RWPE2 (cell line): ENCODE data around the gene SPEN.

Experiments
- ATAC-seq: fragments of 200-7000 bp; cut with Tn5 transposase; 3 replicates; pipeline ENCODE4 v1.9.1; 2021; ENCODE audit warnings: low read depth
- DNase-seq: peaks from one replicate; pipeline ENCODE4 v3.0.0-alpha.2; 2020; ENCODE audit warnings: low spot score
- H3K27ac ChIP-seq: fragments of 450-650 bp; 2 replicates; pipeline ENCODE4 v1.5.1; 2017; ENCODE audit warnings: mild to moderate bottlenecking; ENCODE audit not compliant: poor library complexity, severe bottlenecking
- H3K27me3 ChIP-seq: fragments of 250-450 bp; sonication (Bioruptor Pico); 2 replicates; pipeline ENCODE4 v1.5.1; 2021; ENCODE audit warnings: mild to moderate bottlenecking, moderate library complexity; ENCODE audit not compliant: insufficient read depth, poor library complexity, severe bottlenecking
- H3K36me3 ChIP-seq: fragments of 250-450 bp; sonication (Bioruptor Pico); 2 replicates; pipeline ENCODE4 v1.5.1; 2020; ENCODE audit warnings: low read depth, mild to moderate bottlenecking, moderate library complexity
- H3K4me1 ChIP-seq: fragments of 250-450 bp; sonication (Bioruptor Pico); 2 replicates; pipeline ENCODE4 v1.5.1; 2021; ENCODE audit warnings: mild to moderate bottlenecking, moderate library complexity; ENCODE audit not compliant: insufficient read depth, poor library complexity, severe bottlenecking
- H3K4me3 ChIP-seq: fragments of 250-450 bp; sonication (Bioruptor Pico); 2 replicates; pipeline ENCODE4 v1.5.1; 2021; ENCODE audit warnings: mild to moderate bottlenecking, moderate library complexity; ENCODE audit not compliant: severe bottlenecking
- H3K9me3 ChIP-seq: fragments of 250-450 bp; sonication (Bioruptor Pico); 2 replicates; pipeline ENCODE4 v1.5.1; 2021; ENCODE audit warnings: mild to moderate bottlenecking, moderate library complexity; ENCODE audit not compliant: severe bottlenecking
- TF ChIP-seq, protein P1 (sequence below): fragments of 450-650 bp; IDR thresholded peaks from one replicate; pipeline ENCODE4 v1.5.1; 2017; ENCODE audit warnings: mild to moderate bottlenecking, moderate library complexity; ENCODE audit not compliant: poor library complexity, severe bottlenecking

The SPEN gene

GRCh38 chr1:15847893-15848142 lies 311 bp downstream of the SPEN start:
- no peaks in the 10 kb centered on the region for H3K27me3 ChIP-seq
- DNase-seq (no peak), ATAC-seq (no peak)
- peaks cover 14% of the 10 kb centered on the region for H3K36me3 ChIP-seq
- no peaks in the 10 kb centered on the region for H3K9me3 ChIP-seq
- H3K4me3 ChIP-seq: peak overlapping the region; percentile 96
- H3K27ac ChIP-seq: peak overlapping the region; percentile 91
- H3K4me1 ChIP-seq: peaks cover 27% of the 10 kb centered on the region
- TF ChIP-seq, protein P1, sequence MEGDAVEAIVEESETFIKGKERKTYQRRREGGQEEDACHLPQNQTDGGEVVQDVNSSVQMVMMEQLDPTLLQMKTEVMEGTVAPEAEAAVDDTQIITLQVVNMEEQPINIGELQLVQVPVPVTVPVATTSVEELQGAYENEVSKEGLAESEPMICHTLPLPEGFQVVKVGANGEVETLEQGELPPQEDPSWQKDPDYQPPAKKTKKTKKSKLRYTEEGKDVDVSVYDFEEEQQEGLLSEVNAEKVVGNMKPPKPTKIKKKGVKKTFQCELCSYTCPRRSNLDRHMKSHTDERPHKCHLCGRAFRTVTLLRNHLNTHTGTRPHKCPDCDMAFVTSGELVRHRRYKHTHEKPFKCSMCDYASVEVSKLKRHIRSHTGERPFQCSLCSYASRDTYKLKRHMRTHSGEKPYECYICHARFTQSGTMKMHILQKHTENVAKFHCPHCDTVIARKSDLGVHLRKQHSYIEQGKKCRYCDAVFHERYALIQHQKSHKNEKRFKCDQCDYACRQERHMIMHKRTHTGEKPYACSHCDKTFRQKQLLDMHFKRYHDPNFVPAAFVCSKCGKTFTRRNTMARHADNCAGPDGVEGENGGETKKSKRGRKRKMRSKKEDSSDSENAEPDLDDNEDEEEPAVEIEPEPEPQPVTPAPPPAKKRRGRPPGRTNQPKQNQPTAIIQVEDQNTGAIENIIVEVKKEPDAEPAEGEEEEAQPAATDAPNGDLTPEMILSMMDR: no peak

- H3K36me3 ChIP-seq: peaks cover 17% of the 10 kb centered on the region
- H3K4me1 ChIP-seq: peaks cover 29% of the 10 kb centered on the region
- TF ChIP-seq, protein P1: no peak
- H3K27me3 ChIP-seq: no peaks in the 10 kb centered on the region
- DNase-seq (no peak), ATAC-seq (no peak)
- peak overlapping the region; percentile 91 for H3K27ac ChIP-seq
- H3K4me3 ChIP-seq: peak overlapping the region; percentile 96
- no peaks in the 10 kb centered on the region for H3K9me3 ChIP-seq
These were observed 829 bp downstream of the SPEN start for GRCh38 chr1:15848143-15848928.

- Histone ChIP-seq H3K36me3 (peaks cover 23% of the 10 kb centered on the region), H3K27ac (peak overlapping the region; percentile 91), H3K4me1 (peaks cover 29% of the 10 kb centered on the region), H3K27me3 (no peaks in the 10 kb centered on the region), H3K9me3 (no peaks in the 10 kb centered on the region), H3K4me3 (peak overlapping the region; percentile 96)
- TF ChIP-seq, protein P1: no peak
- peak; percentile 43 for ATAC-seq
- DNase-seq: peak; percentile 89
These were observed 1.6 kb downstream of the SPEN start for GRCh38 chr1:15848929-15849774.

DNA sequence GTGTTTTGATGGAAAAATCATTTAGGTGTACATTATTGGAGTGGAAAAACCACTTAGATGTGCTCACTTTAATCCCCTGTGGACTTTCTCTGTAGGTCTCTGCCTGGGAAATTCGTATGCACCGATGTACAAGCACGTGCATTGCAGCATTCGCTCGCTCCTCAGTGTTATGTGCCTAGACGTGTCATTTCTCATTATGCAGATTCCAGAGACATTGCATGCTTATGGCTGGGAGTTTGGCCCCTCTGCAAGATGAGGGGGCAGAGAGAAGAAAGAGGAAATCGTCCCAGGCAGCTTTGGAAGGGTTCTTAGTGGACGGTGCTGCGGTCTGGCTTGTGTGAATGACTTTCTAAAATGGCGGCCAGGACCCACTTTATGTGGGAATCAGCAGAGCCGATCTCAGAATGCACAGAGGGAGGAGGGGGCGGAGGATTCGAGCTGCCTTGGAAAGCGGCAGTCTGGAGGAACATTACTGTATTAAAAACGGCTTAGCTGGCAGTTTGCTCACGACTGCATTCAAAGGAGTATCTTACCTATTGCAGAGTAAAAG lies 2.3 kb downstream of the SPEN start:
- Histone ChIP-seq H3K36me3 (peaks cover 24% of the 10 kb centered on the region), H3K4me1 (peaks cover 29% of the 10 kb centered on the region), H3K9me3 (no peaks in the 10 kb centered on the region), H3K27ac (peak overlapping the region; percentile 91), H3K4me3 (peak overlapping the region; percentile 96), H3K27me3 (no peaks in the 10 kb centered on the region)
- DNase-seq (no peak), ATAC-seq (peak; percentile 40)
- TF ChIP-seq, protein P1: no peak
